HG03108 (cell line): ENCODE measurements around the gene ASRGL1.

Source experiments
- ATAC-seq: cut with Tn5 transposase; IDR thresholded peaks from one replicate; pipeline ENCODE4 v1.9.1; 2021; ENCODE audit warnings: moderate library complexity; ENCODE audit not compliant: unreplicated experiment

ASRGL1 gene

GRCh38 chr11:62392506-62392905, 55.3 kb downstream of the ASRGL1 start:
- no peak for ATAC-seq

GRCh38 chr11:62393061-62393611, 55.9 kb downstream of the ASRGL1 start:
- no peak for ATAC-seq

- no peak for ATAC-seq
Observed at GRCh38 chr11:62393735-62394134, 56.5 kb downstream of the ASRGL1 start.

- ATAC-seq, result no peak
Observed at GRCh38 chr11:62394825-62395538, 57.7 kb downstream of the ASRGL1 start.

GRCh38 chr11:62395885-62396551, 58.8 kb downstream of the ASRGL1 start:
- no peak for ATAC-seq

- ATAC-seq, result no peak
Observed at GRCh38 chr11:62398011-62398994, 61.1 kb downstream of the ASRGL1 start.

GRCh38 chr11:62399172-62399877, 62.1 kb downstream of the ASRGL1 start:
- ATAC-seq, result no peak

- ATAC-seq, result no peak
Observed at GRCh38 chr11:62399878-62400266, 62.6 kb downstream of the ASRGL1 start.

- ATAC-seq, result no peak
Observed at GRCh38 chr11:62400281-62400680, 63.0 kb downstream of the ASRGL1 start.

- ATAC-seq, result no peak
Observed at GRCh38 chr11:62400760-62401159, 63.5 kb downstream of the ASRGL1 start.

- no peak for ATAC-seq
Observed at GRCh38 chr11:62401356-62401755, 64.1 kb downstream of the ASRGL1 start.

- no peak for ATAC-seq
Observed at GRCh38 chr11:62401811-62402210, 64.6 kb downstream of the ASRGL1 start.

- ATAC-seq, result no peak
Observed at GRCh38 chr11:62402226-62402959, 65.1 kb downstream of the ASRGL1 start.

- no peak for ATAC-seq
Observed at GRCh38 chr11:62402960-62403730, 65.9 kb downstream of the ASRGL1 start.

- ATAC-seq, result no peak
Observed at GRCh38 chr11:62404435-62404834, 67.2 kb downstream of the ASRGL1 start.

GRCh38 chr11:62404901-62405300, 67.7 kb downstream of the ASRGL1 start:
- no peak for ATAC-seq

- ATAC-seq, result no peak
Observed at GRCh38 chr11:62406034-62406433, 68.8 kb downstream of the ASRGL1 start.

GRCh38 chr11:62409831-62410230, 72.6 kb downstream of the ASRGL1 start:
- ATAC-seq, result no peak

- ATAC-seq, result no peak
Observed at GRCh38 chr11:62410972-62411371, 73.7 kb downstream of the ASRGL1 start.
